HL-60 (cell line): ENCODE measurements around the gene CTRB2.

Experiments used
- DNase-seq, 2 experiments: peaks; one replicate each; pipeline ENCODE4 v3.0.0-alpha.2; 2010 to 2020; ENCODE audit warnings: low read depth in 1 of 2, low spot score in 1 of 2
- H3K27ac ChIP-seq: fragments of 250-450 bp; sonication (Bioruptor Pico); replicated peaks from 2 replicates; pipeline ENCODE4 v1.5.1; 2020; ENCODE audit warnings: mild to moderate bottlenecking, moderate library complexity
- H3K27me3 ChIP-seq: fragments of 250-450 bp; sonication (Bioruptor Pico); 2 replicates; pipeline ENCODE4 v1.5.1; 2021; ENCODE audit warnings: mild to moderate bottlenecking, moderate library complexity; ENCODE audit not compliant: insufficient read depth, poor library complexity, severe bottlenecking
- H3K4me3 ChIP-seq: replicated peaks from 2 replicates; pipeline ENCODE4 v1.5.1; 2011; ENCODE audit warnings: mild to moderate bottlenecking, control low read depth, low read length; ENCODE audit not compliant: insufficient read depth
- GABPA ChIP-seq: IDR thresholded peaks from 2 replicates; pipeline ENCODE4 v1.6.1; 2012; ENCODE audit warnings: low read depth
- POLR2AphosphoS5 ChIP-seq: IDR thresholded peaks from 2 replicates; pipeline ENCODE4 v1.6.1; 2012; ENCODE audit warnings: low read depth
- SPI1 ChIP-seq: IDR thresholded peaks from 2 replicates; pipeline ENCODE4 v1.6.1; 2012; ENCODE audit warnings: low read depth, mild to moderate bottlenecking, borderline replicate concordance
- TF ChIP-seq, protein P1 (sequence below): IDR thresholded peaks from 2 replicates; pipeline ENCODE4 v1.6.1; 2012; ENCODE audit warnings: low read depth; ENCODE audit not compliant: insufficient replicate concordance
- TF ChIP-seq, protein P2 (sequence below): IDR thresholded peaks from one replicate; pipeline ENCODE4 v1.5.1; 2011; ENCODE audit warnings: low read length, control low read depth, inconsistent platforms; ENCODE audit not compliant: insufficient read depth

The CTRB2 gene

DNA sequence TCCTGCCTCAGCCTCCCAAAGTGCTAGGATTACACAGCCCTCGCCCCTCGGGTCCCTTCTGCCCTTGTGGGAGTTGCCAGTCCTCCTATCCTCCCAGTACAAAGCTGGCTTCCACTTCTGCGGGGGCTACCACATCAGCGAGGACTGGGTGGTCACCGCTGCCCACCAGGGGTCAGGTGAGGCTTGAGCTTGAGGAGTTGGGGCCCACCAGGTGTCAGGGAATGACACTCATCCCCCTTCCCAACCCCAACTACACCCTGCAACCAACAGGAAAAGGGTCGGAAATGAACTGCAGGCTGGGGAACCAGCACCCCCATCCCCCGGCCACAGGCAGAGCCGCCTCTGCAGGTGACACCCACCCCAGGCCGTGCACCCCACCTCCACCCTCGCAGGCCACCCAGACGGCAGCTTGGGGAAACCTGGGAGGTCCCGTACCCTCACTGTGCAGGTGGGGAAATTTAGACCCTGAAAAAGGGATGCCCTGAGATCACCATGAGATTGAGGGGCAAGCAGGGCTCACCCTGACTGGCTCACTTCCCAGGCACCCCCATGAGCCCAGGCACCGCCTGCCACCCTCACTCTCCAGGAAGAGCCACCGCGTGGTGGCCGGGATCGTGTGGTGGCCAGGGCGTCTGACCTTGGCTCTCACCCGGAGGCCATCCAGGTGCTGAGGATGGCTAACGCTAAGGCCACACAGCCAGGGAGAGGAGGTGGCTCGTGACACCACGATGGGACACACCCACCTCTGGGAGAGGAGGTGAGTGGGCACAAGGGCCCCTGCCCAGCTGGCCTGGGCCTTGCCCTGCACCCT is 19.8 kb upstream of the CTRB2 start:
- no peak overlapping the region for H3K4me3 ChIP-seq
- no peak for DNase-seq
- TF ChIP-seq SPI1: no peak
- TF ChIP-seq GABPA: no peak
- no peak for TF ChIP-seq POLR2AphosphoS5
- TF ChIP-seq, protein P1, sequence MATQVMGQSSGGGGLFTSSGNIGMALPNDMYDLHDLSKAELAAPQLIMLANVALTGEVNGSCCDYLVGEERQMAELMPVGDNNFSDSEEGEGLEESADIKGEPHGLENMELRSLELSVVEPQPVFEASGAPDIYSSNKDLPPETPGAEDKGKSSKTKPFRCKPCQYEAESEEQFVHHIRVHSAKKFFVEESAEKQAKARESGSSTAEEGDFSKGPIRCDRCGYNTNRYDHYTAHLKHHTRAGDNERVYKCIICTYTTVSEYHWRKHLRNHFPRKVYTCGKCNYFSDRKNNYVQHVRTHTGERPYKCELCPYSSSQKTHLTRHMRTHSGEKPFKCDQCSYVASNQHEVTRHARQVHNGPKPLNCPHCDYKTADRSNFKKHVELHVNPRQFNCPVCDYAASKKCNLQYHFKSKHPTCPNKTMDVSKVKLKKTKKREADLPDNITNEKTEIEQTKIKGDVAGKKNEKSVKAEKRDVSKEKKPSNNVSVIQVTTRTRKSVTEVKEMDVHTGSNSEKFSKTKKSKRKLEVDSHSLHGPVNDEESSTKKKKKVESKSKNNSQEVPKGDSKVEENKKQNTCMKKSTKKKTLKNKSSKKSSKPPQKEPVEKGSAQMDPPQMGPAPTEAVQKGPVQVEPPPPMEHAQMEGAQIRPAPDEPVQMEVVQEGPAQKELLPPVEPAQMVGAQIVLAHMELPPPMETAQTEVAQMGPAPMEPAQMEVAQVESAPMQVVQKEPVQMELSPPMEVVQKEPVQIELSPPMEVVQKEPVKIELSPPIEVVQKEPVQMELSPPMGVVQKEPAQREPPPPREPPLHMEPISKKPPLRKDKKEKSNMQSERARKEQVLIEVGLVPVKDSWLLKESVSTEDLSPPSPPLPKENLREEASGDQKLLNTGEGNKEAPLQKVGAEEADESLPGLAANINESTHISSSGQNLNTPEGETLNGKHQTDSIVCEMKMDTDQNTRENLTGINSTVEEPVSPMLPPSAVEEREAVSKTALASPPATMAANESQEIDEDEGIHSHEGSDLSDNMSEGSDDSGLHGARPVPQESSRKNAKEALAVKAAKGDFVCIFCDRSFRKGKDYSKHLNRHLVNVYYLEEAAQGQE: no peak
- TF ChIP-seq, protein P2, sequence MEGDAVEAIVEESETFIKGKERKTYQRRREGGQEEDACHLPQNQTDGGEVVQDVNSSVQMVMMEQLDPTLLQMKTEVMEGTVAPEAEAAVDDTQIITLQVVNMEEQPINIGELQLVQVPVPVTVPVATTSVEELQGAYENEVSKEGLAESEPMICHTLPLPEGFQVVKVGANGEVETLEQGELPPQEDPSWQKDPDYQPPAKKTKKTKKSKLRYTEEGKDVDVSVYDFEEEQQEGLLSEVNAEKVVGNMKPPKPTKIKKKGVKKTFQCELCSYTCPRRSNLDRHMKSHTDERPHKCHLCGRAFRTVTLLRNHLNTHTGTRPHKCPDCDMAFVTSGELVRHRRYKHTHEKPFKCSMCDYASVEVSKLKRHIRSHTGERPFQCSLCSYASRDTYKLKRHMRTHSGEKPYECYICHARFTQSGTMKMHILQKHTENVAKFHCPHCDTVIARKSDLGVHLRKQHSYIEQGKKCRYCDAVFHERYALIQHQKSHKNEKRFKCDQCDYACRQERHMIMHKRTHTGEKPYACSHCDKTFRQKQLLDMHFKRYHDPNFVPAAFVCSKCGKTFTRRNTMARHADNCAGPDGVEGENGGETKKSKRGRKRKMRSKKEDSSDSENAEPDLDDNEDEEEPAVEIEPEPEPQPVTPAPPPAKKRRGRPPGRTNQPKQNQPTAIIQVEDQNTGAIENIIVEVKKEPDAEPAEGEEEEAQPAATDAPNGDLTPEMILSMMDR: no peak
- H3K27ac ChIP-seq: no peak overlapping the region
- peaks cover 5% of the 10 kb centered on the region for H3K27me3 ChIP-seq

DNA sequence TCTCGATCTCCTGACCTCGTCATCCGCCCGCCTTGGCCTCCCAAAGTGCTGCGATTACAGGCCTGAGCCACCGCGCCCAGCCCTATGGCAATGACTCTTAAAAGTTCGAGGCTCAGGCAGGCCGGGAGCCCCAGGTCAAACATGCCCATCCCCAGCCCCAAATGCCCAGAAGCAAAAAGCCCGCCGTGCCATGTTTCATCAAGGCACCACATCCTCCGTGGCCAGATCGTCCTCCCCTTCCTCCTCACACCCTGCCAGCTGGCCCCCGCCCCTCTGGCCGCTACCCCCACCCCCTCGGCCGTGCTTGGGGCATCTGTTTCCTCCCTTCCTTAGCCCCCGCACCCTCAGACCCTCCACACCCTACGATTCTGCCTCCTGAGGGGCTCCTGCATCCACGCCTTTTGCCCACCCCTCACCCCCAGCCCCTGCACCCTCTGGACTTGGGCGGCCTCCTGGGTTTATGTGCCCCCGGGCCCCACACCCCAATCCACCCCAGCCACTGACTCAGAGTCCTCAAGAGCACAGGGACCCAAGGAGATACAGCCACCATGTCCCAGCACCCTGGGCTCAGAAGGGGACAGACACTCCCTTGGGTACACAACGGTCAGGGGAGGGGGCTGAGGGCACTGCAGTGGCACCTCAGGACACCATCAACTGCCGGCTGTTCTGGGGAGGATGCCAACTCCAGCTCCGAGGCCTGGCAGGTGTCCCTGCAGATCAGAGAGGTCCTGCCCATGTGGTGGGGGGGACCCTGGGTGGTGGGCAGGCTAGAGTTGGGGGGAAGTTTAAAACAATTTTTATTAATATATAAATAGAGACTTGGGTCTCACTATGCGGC is 18.9 kb upstream of the CTRB2 start:
- Histone ChIP-seq H3K27me3 (no peaks in the 10 kb centered on the region), H3K27ac (no peak overlapping the region), H3K4me3 (no peak overlapping the region)
- no peak for TF ChIP-seq POLR2AphosphoS5
- TF ChIP-seq, protein P2: no peak
- no peak for TF ChIP-seq SPI1
- no peak for TF ChIP-seq GABPA
- TF ChIP-seq, protein P1: no peak
- no peak for DNase-seq

DNA sequence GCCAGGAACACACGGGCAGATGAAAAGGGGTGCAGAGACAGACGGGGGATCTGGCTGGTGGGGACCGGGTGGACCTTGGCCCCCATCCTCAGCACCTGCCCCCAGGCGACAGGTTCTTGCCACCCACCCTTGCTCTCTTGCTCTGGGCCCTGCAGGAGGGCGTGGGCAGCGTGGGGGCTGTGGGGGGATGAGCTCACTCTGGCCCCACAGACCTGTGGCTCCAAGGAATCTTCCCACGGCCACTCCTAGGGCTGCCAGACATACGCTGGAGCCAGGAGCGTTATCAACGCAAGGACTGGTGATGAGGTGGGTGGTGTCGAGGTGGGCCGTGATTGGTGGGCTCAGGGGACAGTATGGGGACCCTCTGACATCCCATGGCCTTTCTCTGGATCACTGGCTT is 18.1 kb upstream of the CTRB2 start:
- no peak for TF ChIP-seq SPI1
- no peak for TF ChIP-seq GABPA
- TF ChIP-seq POLR2AphosphoS5: no peak
- TF ChIP-seq, protein P2: no peak
- TF ChIP-seq, protein P1: no peak
- H3K4me3 ChIP-seq: no peak overlapping the region
- no peak overlapping the region for H3K27ac ChIP-seq
- DNase-seq: no peak
- no peaks in the 10 kb centered on the region for H3K27me3 ChIP-seq
